ENCODE results near the gene ADGRG7.

GRCh38 chr3:100653604-100654294, 44.3 kb downstream of the ADGRG7 start:
- TF ChIP-seq, protein P1, sequence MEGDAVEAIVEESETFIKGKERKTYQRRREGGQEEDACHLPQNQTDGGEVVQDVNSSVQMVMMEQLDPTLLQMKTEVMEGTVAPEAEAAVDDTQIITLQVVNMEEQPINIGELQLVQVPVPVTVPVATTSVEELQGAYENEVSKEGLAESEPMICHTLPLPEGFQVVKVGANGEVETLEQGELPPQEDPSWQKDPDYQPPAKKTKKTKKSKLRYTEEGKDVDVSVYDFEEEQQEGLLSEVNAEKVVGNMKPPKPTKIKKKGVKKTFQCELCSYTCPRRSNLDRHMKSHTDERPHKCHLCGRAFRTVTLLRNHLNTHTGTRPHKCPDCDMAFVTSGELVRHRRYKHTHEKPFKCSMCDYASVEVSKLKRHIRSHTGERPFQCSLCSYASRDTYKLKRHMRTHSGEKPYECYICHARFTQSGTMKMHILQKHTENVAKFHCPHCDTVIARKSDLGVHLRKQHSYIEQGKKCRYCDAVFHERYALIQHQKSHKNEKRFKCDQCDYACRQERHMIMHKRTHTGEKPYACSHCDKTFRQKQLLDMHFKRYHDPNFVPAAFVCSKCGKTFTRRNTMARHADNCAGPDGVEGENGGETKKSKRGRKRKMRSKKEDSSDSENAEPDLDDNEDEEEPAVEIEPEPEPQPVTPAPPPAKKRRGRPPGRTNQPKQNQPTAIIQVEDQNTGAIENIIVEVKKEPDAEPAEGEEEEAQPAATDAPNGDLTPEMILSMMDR (IDR thresholded peaks at IDR 0.05; ENCODE audit: low read depth, low read length, missing input control): no peak
- TF ChIP-seq RAD21 (IDR thresholded peaks at IDR 0.05): no peak
- TF ChIP-seq TAF1 (conservative IDR thresholded peaks at IDR 0.05): no peak
- no peak for TF ChIP-seq MAX (IDR thresholded peaks at IDR 0.05)
- no peak for TF ChIP-seq ATF3 (IDR thresholded peaks at IDR 0.05)
- no peak for TF ChIP-seq FOXA1 (IDR thresholded peaks at IDR 0.05)
- no peak for TF ChIP-seq EGR1 (IDR thresholded peaks at IDR 0.05; ENCODE audit: low read depth in 2 of 2)
- TF ChIP-seq RXRA (IDR thresholded peaks at IDR 0.05): no peak
- no peak for TF ChIP-seq JUND (IDR thresholded peaks at IDR 0.05)
- TF ChIP-seq SP1 (IDR thresholded peaks at IDR 0.05): no peak
- no peak for TF ChIP-seq GABPA (IDR thresholded peaks at IDR 0.05 in 1 of 2, conservative IDR thresholded peaks at IDR 0.05 in 1 of 2)

Measured in liver (tissue), 3 donors.